NCI-H345 (cell line): Measurements from ENCODE around the gene SHISA4.
"Not testable (repeated sequence)": the region's sequence is repeated elsewhere in the genome, so short reads cannot be mapped to it uniquely, and the experiment has no call there.

Experiments
- DNase-seq: peaks from one replicate; lab custom pipeline; 2025; lab: John Stamatoyannopoulos, UW

SHISA4 gene

GRCh38 chr1:201899683-201900429 is 11.2 kb downstream of the SHISA4 start:
- DNase-seq: no peak

GRCh38 chr1:201900476-201900875 is 11.8 kb downstream of the SHISA4 start:
- no peak for DNase-seq

GRCh38 chr1:201901036-201901435 is 12.3 kb downstream of the SHISA4 start:
- not testable (repeated sequence) for DNase-seq

- DNase-seq: no peak
Observed at GRCh38 chr1:201902198-201902597, 13.5 kb downstream of the SHISA4 start.

GRCh38 chr1:201903135-201903534 is 14.4 kb downstream of the SHISA4 start:
- no peak for DNase-seq

GRCh38 chr1:201904579-201904978 is 15.9 kb downstream of the SHISA4 start:
- no peak for DNase-seq

- no peak for DNase-seq
Observed at GRCh38 chr1:201905234-201905890, 16.7 kb downstream of the SHISA4 start.

GRCh38 chr1:201906336-201906735 is 17.6 kb downstream of the SHISA4 start:
- DNase-seq: no peak

GRCh38 chr1:201907621-201908020 is 18.9 kb downstream of the SHISA4 start:
- DNase-seq: no peak

- DNase-seq: peak; percentile 12
Observed at GRCh38 chr1:201911826-201912571, 23.3 kb downstream of the SHISA4 start.

GRCh38 chr1:201912832-201913231 is 24.1 kb downstream of the SHISA4 start:
- DNase-seq: no peak

GRCh38 chr1:201914456-201915235 is 25.9 kb downstream of the SHISA4 start:
- no peak for DNase-seq

- DNase-seq: no peak
Observed at GRCh38 chr1:201916649-201917249, 28.1 kb downstream of the SHISA4 start.

- no peak for DNase-seq
Observed at GRCh38 chr1:201917362-201918033, 28.8 kb downstream of the SHISA4 start.

GRCh38 chr1:201918343-201918742 is 29.6 kb downstream of the SHISA4 start:
- no peak for DNase-seq

GRCh38 chr1:201921952-201922558 is 33.4 kb downstream of the SHISA4 start:
- no peak for DNase-seq

GRCh38 chr1:201925301-201925567 is 36.5 kb downstream of the SHISA4 start:
- no peak for DNase-seq

- DNase-seq: no peak
Observed at GRCh38 chr1:201925981-201926645, 37.4 kb downstream of the SHISA4 start.

- DNase-seq: no peak
Observed at GRCh38 chr1:201928266-201928665, 39.6 kb downstream of the SHISA4 start.

- no peak for DNase-seq
Observed at GRCh38 chr1:201930137-201930536, 41.4 kb downstream of the SHISA4 start.
